BLaER1 (cell line): Measurements from ENCODE around the gene LRRC51.

Experiments used
- H3K27ac ChIP-seq: shearing (Covaris generic); formaldehyde crosslinking; 2 replicates; pipeline ENCODE4 v1.8.1; 2022
- H3K27me3 ChIP-seq: shearing (Covaris generic); formaldehyde crosslinking; 2 replicates; pipeline ENCODE4 v1.8.1; 2022
- H3K36me3 ChIP-seq: shearing (Covaris generic); formaldehyde crosslinking; 2 replicates; pipeline ENCODE4 v1.8.1; 2022
- H3K4me1 ChIP-seq: shearing (Covaris generic); formaldehyde crosslinking; 2 replicates; pipeline ENCODE4 v1.8.1; 2022
- H3K4me2 ChIP-seq: shearing (Covaris generic); formaldehyde crosslinking; 2 replicates; pipeline ENCODE4 v1.8.1; 2022
- H3K4me3 ChIP-seq: shearing (Covaris generic); formaldehyde crosslinking; 2 replicates; pipeline ENCODE4 v1.8.1; 2022
- H3K9ac ChIP-seq: shearing (Covaris generic); formaldehyde crosslinking; 2 replicates; pipeline ENCODE4 v1.8.1; 2022
- H3K9me3 ChIP-seq: shearing (Covaris generic); formaldehyde crosslinking; 2 replicates; pipeline ENCODE4 v1.8.1; 2022
- H4K20me1 ChIP-seq: shearing (Covaris generic); formaldehyde crosslinking; 2 replicates; pipeline ENCODE4 v1.8.1; 2022
- Cebpa-rat ChIP-seq: shearing (Covaris generic); IDR thresholded peaks from 2 replicates; pipeline ENCODE4 v1.8.1; 2022

LRRC51 gene

GRCh38 chr11:72080326-72081183 lies at the start of gene LRRC51, which contains the start of gene NUMA1:
Gene LRRC51, plus strand, starts transcription at chr11:72080850. Its CDS starts 8,234 bp downstream, at chr11:72089084.
Gene NUMA1, minus strand, starts transcription at chr11:72080542. Its CDS starts 44,599 bp downstream, at chr11:72035943.
- H3K9me3 ChIP-seq, result no peaks in the 10 kb centered on the region
- H3K27ac ChIP-seq, result peak within 1 kb of the TSS; percentile 83
- peak within 1 kb of the TSS; percentile 86 for H3K9ac ChIP-seq
- H3K4me2 ChIP-seq, result peak within 1 kb of the TSS; percentile 91
- peaks cover 36% of the 10 kb centered on the region for H4K20me1 ChIP-seq
- H3K27me3 ChIP-seq, result no peaks in the 10 kb centered on the region
- H3K4me3 ChIP-seq, result peak within 1 kb of the TSS; percentile 81
- H3K4me1 ChIP-seq, result peaks cover 46% of the 10 kb centered on the region
- no peak for TF ChIP-seq Cebpa-rat
- H3K36me3 ChIP-seq, result peaks cover 12% of the 10 kb centered on the region

DNA sequence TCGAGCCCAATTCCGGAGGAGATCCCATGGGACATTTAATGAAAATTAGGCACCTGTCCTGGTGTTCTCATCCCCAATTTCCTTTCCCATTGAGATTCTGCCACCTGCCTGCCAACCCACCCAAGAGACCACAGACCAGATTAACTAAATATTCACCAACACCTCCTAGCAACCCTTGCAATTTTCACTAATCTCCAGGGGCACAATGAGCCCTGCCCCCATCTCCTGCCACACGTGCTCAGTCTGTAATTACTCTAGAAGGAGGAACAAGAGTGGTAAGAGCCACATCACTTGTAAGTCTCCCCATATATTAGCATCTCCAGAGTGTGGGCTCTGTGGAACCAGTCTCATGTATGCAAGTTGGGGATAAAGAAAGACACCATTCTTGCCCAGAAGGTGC lies 44.0 kb upstream of the LRRC51 start:
- peak overlapping the region; percentile 96 for H3K4me2 ChIP-seq
- TF ChIP-seq Cebpa-rat, result no peak
- H3K4me1 ChIP-seq, result peaks cover 67% of the 10 kb centered on the region

DNA sequence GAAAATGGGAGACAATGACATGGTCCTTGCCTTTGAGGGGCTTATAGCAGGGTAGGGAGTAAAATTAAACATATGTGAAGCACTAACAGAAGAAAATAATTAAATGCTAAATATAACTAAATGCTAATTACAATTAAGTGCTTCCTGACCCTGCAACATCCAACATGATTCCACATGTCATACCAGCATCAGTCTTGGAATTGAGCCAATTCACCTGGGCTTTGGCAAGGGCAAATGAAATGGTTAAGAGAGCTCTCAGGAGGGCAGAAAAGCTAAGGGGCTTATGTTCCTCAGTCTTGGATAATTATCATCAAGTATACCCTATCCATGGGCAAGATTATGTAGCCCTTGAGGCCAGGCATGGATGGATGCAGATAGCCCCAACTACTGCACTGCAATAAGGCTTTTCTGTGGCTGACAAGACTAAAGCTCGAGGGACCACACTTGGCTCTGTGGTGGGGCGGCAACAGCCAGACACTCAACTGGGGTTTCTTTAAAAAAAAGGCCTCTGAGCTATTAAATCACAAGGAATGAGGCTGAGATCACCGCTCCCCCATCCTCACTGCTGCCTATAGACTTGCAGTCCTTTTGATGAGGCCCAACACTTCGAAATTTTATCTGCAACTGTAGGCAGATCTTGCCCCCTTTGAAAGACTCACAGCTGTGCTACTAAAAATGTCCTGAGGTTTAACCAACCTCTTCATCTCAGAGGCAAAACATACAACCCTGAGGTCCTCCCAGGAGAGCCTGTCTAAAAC lies 42.9 kb upstream of the LRRC51 start:
- Histone ChIP-seq H3K9me3 (no peaks in the 10 kb centered on the region), H3K36me3 (peaks cover 40% of the 10 kb centered on the region), H3K4me1 (peaks cover 65% of the 10 kb centered on the region), H3K4me2 (peak overlapping the region; percentile 96), H3K27ac (peak overlapping the region; percentile 94), H3K4me3 (peak overlapping the region; percentile 77), H3K9ac (peak overlapping the region; percentile 87), H3K27me3 (no peaks in the 10 kb centered on the region), H4K20me1 (peaks cover 42% of the 10 kb centered on the region)
- TF ChIP-seq Cebpa-rat, result no peak

More for the DNA sequence above, 44.0 kb upstream of the LRRC51 start:
- H3K27ac ChIP-seq, result peak overlapping the region; percentile 94
- no peaks in the 10 kb centered on the region for H3K9me3 ChIP-seq
- H3K27me3 ChIP-seq, result no peaks in the 10 kb centered on the region
- peaks cover 53% of the 10 kb centered on the region for H4K20me1 ChIP-seq
- H3K9ac ChIP-seq, result peak overlapping the region; percentile 87; the same call in 1 of the 2 replicates
- peaks cover 51% of the 10 kb centered on the region for H3K36me3 ChIP-seq
- H3K4me3 ChIP-seq, result peak overlapping the region; percentile 77

DNA sequence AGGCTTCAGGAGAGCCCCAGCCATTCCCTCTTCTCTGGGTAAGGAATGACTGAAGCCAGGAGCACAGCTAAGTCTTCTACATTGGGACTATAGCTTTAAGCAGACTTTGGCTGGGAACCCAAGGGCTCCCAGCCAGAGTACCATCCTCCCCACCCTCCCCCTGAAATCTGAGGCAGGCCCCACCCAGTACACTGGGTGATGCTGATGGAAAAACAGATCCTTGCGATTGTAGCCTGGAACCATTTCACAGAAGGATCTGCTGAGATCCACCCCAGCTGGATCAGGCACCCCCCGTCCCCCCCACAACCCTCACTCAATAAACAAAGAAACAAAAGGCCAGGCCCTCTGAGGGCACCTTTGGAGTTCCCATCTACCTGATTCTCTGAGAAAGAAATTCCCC lies 42.2 kb upstream of the LRRC51 start:
- Histone ChIP-seq H3K27me3 (no peaks in the 10 kb centered on the region), H3K4me2 (peak overlapping the region; percentile 96), H3K4me3 (peak overlapping the region; percentile 77), H3K4me1 (peaks cover 65% of the 10 kb centered on the region), H3K36me3 (peaks cover 34% of the 10 kb centered on the region), H3K27ac (peak overlapping the region; percentile 94), H4K20me1 (peaks cover 35% of the 10 kb centered on the region), H3K9ac (peak overlapping the region; percentile 87), H3K9me3 (no peaks in the 10 kb centered on the region)
- TF ChIP-seq Cebpa-rat, result no peak

DNA sequence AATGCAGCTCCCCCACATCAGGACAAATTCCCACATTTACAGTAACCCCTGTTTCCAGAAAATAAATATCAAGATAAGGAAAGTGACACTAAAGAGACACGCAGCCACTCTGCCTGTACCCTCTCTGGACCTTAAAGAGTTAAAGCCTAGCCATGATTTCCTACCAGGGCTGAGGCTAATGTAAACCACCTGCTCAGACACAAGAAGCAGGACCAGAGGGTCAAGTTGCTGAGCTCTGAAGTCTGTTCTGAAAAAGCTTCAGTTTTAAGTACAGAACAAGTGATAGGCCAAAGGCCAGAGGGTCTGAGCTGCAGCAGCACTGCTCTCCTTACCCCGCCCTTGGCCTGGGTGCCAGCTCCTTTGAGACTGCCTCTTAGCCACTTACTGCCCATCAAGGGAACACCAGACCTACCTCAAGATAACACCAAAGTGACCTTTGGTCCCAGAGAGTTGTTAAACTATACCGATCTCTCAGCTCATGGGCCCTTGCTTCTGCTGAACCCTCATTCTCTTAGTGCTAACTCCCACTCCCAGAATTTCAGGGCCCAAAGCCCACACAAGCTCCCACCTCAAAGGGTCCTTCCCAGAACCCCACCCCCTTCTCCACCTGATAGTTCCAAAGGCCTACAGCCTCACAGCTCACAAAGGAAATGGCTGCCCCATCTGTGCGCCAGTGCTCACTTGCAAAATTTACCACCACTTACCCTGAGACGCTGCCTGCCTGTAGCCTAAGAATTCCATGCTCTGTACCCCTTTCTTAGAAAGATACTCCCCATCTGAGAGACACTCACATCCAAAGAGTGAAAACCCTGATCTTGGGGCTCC lies 41.4 kb upstream of the LRRC51 start:
- Histone ChIP-seq H3K9ac (peak overlapping the region; percentile 87), H3K27me3 (no peaks in the 10 kb centered on the region), H4K20me1 (peaks cover 27% of the 10 kb centered on the region), H3K9me3 (no peaks in the 10 kb centered on the region), H3K27ac (peak overlapping the region; percentile 94), H3K4me2 (peak overlapping the region; percentile 96), H3K4me1 (peaks cover 65% of the 10 kb centered on the region), H3K36me3 (peaks cover 26% of the 10 kb centered on the region), H3K4me3 (peak overlapping the region; percentile 77)
- TF ChIP-seq Cebpa-rat, result no peak

DNA sequence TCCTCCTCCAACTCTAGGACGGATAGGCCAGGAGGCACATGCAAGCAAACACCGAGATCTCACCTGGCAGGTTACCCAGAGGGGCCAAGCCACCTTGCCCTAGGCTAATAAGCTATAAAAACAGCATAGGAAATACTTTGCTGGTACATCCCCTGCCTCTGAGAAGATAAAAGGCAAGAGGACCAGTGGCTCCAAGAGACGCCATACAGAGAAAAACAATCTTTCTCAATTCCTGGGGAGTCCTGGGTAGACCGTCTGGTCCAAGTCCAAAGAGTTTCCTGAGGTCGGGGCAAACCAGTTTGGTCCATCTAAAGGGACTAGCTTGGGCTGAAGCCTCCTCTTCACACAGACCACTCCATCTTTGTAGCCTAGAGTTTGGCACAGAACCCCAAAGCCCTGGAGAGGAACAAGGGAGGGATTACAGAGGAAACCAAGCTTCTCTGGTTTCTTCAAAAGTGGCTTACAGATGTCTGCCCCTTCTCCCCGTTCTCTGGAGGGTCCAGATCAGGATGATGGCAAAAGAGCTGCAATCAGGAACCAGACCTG lies 40.7 kb upstream of the LRRC51 start:
- no peaks in the 10 kb centered on the region for H3K27me3 ChIP-seq
- H3K36me3 ChIP-seq, result peaks cover 23% of the 10 kb centered on the region
- peak overlapping the region; percentile 96 for H3K4me2 ChIP-seq
- H3K9me3 ChIP-seq, result no peaks in the 10 kb centered on the region
- TF ChIP-seq Cebpa-rat, result no peak
- peak overlapping the region; percentile 87 for H3K9ac ChIP-seq
- H3K27ac ChIP-seq, result peak overlapping the region; percentile 94
- H3K4me3 ChIP-seq, result peak overlapping the region; percentile 77
- peaks cover 20% of the 10 kb centered on the region for H4K20me1 ChIP-seq
- H3K4me1 ChIP-seq, result peaks cover 65% of the 10 kb centered on the region

GRCh38 chr11:72040491-72041363 lies 39.9 kb upstream of the LRRC51 start:
- peaks cover 12% of the 10 kb centered on the region for H4K20me1 ChIP-seq
- peaks cover 65% of the 10 kb centered on the region for H3K4me1 ChIP-seq
- H3K36me3 ChIP-seq, result peaks cover 22% of the 10 kb centered on the region
- H3K9ac ChIP-seq, result peak overlapping the region; percentile 87
- peak overlapping the region; percentile 77 for H3K4me3 ChIP-seq
- peak overlapping the region; percentile 94 for H3K27ac ChIP-seq
- peak overlapping the region; percentile 96 for H3K4me2 ChIP-seq
- H3K27me3 ChIP-seq, result no peaks in the 10 kb centered on the region
- no peaks in the 10 kb centered on the region for H3K9me3 ChIP-seq
- no peak for TF ChIP-seq Cebpa-rat

DNA sequence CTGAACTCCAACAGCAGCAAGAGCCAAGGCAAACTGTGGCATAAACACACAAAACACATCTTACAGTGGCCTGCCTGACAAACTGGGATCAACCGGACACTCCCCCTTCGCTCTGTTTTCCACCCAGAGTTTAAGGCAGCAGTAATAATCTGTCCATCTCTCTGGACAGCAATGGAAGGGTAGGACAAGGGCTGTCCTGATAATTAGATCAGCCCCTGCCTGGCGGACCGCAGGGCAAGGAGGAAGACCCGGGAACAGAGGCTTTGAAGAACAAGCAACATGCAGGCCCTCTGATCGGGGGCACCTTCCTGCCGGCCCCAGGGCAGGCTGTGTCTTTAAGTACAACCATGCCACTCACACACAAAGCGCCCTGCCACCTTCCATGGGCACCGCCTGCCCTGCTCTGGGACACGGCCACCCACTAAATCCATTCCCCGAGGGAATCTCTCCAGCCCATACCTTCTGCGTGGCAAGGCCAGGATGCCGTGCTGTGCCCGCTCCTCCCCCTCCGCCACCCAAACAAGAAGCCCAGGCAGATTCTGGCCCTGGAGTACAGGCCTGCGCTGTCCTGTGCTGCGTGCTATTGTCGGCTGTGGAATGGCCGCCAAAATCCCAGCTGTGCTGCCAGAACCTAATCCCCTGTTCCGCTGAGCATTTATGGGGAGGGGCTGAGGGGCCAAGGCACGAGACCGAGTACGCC lies 39.1 kb upstream of the LRRC51 start:
- H3K9me3 ChIP-seq, result no peaks in the 10 kb centered on the region
- peak overlapping the region; percentile 96 for H3K4me2 ChIP-seq
- peaks cover 60% of the 10 kb centered on the region for H3K4me1 ChIP-seq
- no peaks in the 10 kb centered on the region for H3K27me3 ChIP-seq
- TF ChIP-seq Cebpa-rat, result no peak
- H3K36me3 ChIP-seq, result peaks cover 22% of the 10 kb centered on the region
- peak overlapping the region; percentile 94 for H3K27ac ChIP-seq
- H3K9ac ChIP-seq, result peak overlapping the region; percentile 87
- peaks cover 4% of the 10 kb centered on the region for H4K20me1 ChIP-seq
- H3K4me3 ChIP-seq, result peak overlapping the region; percentile 77
